Retina (tissue), 1 donor: ENCODE measurements around the gene EGFLAM.

ENCODE experiments used
- DNase-seq: peaks from one replicate; pipeline ENCODE4 v3.0.0-alpha.2; 2016

Gene EGFLAM

DNA sequence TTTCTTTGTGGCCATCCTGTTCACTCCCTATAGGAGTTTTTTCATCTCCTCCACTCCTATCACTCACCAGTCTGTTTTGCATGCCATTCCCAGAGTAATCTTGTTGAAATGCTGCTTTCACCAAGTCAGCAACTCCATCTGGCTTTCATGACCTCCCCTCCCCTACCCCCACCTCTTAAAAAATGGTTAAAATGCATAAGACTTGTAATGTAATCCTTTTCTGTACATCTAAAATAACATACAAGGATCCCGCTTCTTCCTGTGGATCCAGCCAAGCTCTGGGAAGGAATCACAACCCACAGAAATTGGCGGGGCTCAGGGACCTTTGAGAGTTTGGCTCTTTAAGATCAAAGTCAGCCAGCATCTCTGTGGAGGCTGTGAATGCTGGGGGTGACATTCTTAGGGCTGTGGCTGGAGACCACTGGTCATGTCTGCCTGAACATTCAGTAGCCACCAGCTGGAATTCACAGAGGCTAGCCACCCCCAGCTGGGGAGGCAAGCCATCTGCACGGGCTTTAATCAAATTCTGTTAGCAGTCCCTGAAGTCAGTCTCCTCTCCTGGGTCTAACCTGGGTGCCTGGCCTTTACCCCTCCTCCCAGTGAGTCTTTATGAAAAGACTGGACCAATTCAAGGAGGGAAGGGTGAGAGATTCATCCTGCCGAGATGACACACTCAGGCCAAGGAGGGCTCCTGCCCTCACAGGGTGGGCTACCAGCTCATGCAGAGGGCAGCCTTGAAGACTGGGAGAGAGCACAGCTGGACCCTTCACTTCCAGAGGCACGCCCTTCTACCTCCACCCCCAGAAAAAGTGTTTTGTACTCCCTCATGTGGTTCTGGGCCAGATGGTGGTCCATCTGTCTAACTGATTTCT is 165.2 kb downstream of the EGFLAM start:
- peak; percentile 16 for DNase-seq

DNA sequence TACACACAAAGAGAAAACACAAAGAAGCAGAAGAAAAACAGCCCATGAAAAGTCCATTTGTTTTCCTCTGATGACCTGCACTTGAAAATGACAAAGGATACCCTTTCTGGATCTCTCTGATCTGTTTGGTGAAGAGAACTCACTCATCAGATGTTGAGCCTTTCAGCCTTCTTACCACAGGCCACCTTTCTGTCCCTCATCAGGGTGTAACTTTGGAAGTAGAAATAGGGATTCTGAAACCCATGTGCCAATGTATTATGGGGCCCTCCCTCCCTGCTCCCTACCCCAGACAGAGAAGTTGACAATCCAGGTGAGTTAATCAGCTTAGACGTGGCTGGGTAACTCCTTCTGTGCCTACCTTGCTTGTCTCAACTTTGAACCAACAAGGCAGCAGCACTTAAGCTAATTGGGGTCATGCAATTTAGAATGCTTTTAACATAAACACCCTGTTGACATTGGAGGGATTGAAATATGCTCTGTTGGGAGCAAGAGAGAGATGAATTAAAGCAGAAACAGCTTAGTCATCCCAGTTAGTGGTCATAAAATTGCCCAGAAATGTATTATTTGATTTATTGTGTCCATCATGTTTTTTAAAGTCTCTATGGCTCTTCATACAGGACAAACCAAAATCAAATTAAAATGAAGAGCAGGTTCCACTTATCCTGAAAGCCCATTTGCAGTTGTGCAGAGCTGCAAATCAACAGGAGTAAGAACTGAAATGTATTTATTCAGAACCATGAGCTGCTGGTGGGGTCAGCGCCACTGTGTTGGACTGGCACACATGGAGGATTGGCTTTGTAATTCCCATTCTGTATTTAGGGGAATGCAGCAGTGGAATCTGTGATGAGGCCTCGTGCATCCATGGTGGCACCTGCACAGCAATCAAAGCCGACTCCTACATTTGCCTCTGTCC is 166.0 kb downstream of the EGFLAM start:
- no peak for DNase-seq

DNA sequence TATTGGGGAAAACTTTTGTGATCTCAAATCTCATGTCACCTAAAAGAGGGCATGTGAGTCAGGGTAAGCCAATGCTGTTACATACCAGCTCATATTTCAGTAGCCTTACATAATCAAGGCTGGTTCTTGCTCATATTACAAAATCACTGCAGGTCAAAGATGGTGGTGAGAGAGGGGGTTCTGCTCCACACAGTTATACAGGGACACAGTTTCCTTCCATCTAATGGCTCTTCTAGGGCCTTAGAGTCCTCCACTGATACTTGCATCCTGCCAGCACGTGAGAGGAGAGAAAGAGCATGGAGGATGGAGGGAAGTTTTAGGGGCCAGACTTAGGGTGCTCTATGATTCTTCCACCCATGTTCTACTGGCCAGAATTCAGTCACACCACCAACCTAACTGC is 168.1 kb downstream of the EGFLAM start:
- DNase-seq, result no peak

DNA sequence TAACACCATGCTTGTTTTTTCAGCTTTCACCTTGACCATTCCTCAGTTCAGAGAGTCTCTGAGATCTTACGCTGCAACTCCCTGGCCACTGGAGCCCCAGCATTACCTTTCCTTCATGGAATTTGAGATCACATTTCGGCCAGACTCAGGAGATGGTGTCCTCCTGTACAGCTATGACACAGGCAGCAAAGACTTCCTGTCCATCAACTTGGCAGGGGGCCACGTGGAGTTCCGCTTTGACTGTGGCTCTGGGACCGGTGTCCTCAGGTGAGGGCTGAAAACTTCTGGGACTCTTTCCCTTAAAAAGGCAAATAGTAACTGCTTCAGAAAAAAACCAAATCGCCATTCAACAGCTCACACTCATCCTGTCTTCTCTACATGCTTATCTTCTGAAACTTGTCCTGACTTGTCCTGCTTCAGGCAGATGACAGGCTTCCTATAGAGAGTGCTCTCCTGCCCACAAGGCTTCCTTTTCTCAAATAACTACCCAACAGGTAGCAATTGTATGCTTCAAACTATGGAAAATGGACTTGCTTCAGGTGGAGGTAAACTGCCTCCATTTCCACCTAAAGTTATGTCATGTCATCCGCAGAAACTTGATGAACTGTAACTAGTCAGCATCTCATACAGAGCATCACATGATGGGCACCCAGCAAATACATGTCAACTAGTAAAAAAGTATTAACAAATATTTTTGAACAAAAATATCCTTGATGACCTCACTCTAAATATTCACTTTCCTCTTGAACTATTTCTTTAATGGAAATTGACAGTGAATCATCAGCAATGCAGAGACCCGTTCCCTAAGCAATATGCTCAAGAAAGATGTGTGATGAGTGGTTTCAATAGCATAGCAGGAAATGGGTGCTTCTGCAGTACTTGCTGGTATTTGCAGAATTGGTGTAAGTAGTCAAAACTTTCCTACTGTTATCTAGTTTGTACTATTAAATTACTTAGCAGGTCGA is 168.9 kb downstream of the EGFLAM start:
- no peak for DNase-seq

DNA sequence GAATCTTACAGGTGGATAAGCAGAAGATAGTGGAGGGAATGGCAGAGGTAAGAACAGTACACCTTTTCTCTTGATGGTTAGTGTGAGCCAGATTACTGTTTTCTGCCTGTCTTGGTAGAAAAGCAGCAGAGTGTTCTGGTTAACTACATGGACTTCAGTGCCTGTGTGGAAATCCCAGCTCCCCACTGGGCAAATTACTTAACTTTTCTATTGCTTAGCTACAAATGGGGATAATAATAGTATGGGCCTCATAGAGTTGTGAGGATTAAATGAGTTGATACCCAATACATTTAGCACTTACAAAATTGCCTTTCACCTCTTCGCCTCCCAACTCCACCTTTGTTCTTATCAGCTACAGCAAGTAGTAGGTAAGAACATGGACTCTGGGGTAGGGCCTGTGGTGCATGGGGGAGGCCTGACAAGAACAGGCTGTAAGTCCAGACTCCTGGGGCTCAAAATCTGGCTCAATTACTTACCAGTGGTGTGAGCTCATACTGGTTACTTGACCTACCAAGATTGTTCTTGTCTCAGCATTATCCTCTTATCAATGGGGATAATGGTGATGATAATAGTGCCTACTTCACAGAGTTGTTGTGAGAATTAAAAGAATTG is 173.0 kb downstream of the EGFLAM start:
- DNase-seq, result no peak

DNA sequence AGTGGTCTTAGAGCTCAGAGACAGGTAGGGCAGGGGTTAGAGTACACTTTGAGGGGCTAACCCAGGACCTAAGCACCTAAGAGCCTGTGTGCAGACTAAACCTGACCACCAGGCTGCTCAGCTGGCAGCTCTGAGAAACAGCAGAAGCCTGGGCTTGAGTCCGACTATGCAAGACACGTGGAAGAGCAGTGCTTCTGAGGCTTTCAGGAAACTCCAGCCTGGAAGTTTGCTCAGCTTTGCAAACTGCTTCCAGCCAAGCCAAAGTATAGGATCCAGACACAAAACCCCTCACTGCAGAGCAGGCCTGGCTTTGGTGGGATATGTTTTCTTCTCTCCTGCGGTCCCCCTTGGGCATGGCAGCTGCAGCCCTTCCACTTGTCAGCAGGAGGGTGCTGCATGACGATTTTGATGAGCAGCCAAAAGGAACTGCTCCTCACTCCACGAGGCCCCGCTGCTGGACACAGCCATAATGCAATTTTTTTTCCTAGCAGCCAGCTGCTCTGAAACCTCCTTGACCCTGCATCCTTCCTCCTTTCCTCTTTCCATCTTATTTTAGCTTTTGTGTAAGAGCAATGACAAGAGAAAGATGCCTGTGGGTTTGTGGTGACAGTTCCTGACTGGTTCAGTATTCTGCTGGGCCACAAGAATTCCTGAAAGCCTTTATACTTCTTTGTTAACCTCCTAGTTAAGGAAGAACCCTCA is 175.0 kb downstream of the EGFLAM start:
- DNase-seq, result peak; percentile 24

DNA sequence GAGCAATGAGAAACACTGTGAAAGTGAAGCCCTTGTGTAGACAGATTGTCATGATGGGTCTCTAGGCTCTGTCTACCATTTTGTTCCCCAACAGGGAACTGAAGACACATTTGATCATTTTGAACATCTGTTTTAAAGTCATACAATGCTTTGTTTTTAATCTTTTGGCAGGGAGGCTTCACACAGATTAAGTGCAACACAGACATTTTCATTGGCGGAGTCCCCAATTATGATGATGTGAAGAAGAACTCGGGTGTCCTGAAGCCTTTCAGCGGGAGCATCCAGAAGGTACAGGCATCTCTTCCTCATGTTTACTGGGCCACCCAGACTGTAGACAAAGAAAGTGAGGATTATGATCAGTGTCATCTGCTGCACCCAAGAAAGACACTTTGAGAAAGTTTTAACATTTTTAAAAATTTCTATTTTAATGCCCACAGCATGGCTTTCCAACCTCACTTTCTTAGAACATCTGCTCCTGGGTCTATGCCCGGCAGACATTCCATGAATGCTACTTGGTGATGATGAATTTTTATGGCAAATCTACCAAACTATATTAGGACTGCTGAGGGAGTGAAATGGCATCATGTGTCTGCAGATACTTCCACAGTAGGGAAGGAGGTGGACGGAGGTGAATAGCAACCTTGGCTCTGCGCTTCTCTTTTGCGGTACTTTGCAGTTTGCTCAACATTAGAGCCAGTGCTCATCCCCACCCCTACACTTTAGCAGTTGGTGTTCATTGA is 176.8 kb downstream of the EGFLAM start:
- DNase-seq, result no peak

DNA sequence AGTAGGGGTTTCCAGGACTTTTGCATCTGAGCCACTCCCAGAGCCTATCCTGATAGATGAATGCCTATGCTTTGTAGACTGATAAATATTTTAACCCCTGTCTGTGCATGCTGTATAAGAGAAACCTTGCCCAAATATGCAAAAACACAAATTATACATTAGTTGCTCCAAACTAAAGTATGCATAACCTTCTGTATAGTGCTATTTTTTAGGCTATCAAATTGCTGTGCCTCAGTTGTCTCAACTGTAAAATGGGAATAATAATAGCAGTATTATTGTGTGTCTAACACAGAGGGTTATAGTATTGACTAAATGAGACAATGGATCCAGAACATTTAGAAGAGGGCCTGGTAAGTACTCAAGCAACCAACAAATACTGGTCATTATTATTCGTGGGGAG is 180.4 kb downstream of the EGFLAM start:
- DNase-seq, result no peak

DNA sequence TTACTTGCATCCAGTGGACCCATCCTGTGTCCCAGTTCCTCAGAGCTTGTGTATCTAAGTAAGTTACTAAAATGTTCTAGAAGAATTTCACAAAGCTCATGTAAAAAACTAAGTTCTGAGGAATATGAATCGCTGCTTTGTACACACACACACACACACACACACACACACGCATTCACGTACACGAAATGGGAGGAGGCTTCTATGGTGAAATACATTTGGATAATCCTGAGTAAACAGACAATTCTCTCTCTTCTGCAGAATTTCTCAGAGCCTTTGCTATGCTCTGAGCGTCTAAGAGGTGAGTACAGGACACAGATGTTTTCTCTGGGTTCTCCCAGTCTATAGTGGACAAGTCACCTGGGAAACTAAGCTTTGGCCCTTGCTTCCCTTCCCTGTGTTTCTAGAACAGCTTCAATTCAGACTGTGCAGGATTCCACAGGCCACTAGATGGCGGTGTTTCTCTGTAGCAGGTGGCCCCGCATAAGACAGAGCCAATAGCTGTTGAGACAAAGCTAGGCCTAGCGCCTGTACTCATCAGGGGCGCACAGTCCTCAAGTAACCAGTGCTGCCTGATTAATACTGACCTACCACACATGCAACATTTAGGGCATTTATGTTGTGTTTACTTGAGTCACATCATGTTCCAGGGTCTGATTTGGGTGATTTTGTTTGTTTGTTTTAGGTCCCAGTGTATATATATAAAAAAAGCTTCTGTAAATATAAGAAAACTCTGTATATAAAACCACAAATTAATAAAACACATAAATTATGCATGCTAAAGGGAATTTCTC is 183.3 kb downstream of the EGFLAM start:
- peak; percentile 82 for DNase-seq

DNA sequence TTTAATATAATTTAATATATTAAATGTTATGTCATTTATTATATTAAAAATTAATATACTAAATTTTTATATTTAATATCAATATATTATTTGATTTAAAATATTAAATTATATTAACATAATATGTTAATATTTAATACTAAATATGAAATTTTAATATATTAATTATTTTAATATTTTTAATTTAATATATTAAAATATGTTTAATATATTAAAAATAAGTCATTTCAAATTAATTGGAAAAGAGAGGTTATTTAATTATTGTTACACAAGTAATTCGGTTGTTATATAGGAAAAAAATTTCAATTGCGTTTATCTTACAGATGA is 183.9 kb downstream of the EGFLAM start:
- DNase-seq, result no peak

DNA sequence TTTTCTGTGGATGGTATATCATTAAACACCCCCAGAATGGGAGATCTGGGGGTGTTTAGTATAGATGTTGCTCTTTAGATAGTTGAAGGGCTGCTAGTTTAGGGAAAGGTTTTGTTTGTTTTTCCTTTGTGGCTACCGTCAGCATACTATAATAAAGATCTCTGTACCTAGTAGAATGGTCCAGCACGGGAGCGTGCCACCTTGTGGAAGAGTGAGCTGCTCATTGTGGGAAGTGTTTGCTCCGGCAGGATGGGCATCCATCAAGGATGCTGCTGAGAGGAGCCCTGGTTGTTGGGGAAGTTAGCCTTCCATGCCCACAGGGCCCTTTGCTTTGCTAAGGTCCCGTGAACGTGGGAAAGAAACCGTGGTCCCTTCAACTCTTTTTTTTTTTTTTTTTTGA is 185.0 kb downstream of the EGFLAM start:
- DNase-seq, result no peak

DNA sequence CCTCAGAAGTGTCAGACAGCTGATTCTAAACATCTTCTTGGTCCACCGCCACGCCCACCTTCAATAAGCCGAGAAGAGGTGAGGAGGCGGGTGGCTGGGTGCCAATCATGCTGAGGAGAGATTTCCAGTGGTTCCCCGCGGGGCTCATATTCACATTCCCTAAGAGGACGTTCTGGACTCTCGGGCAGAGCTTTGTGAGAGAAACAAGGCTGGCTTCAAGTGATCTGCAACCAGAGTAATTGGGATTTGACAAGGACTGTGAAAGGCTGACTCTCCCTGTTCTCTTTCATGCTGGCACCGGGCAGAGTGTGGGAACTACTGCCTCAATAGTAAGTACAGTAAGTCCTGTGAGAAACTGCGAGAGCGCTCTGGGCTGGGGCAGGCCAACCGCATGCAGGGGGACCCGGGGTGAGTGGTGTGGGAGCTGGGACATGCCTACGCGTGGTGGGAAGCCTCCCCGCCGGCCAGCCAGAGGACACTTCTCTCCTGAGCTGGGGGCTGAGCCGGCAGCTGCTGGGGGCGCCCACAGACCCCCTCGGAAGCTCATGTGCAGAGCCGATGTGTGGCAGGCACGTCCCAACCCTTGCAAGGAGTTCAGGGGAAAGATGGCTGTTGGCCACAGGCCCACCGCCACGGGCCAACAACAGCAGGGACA is 187.1 kb downstream of the EGFLAM start:
- DNase-seq, result no peak

DNA sequence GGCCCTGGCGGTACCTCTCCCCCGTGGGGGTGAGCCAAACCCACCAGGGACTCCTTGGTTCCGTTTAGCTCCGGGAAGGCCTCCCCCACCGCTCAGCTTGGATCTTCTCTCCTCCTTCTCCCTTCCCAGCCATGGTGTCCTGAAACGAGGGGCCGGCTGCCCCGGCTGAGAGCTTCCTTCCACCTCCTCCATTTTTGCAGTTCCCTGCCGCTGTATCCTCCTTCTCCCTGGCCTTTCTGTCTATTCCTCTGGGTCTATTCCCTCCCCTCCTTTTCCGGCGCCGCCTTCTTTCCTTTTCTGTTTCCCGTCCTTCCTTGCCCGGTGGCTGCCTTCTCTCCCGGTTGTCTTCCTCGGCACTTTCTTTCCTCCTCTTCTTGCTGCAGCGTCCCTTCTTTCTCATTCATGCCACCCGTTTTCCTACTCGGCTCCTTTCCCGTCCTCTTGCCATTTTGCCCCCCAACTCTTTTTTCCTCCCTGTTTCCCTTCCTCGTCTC is 187.7 kb downstream of the EGFLAM start:
- no peak for DNase-seq

DNA sequence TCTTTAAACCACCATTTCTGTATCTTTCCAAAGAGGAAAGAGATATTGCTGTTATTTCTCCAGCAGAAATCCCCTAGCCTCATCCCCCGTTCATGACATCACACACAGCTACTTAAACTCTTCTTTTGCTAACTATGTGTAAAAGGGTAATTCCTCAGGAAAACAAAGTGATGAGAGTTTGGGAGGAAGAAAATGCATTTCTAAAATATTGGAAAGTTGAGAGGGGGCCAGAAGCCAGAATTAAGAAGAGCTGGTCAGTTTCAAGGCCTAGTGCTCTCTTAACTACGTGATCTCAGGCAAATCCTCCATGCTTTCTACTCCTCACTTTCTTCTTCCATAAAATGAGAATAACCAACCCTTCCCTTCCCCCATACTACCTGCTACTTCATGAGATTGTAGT is 188.7 kb downstream of the EGFLAM start:
- DNase-seq, result no peak

DNA sequence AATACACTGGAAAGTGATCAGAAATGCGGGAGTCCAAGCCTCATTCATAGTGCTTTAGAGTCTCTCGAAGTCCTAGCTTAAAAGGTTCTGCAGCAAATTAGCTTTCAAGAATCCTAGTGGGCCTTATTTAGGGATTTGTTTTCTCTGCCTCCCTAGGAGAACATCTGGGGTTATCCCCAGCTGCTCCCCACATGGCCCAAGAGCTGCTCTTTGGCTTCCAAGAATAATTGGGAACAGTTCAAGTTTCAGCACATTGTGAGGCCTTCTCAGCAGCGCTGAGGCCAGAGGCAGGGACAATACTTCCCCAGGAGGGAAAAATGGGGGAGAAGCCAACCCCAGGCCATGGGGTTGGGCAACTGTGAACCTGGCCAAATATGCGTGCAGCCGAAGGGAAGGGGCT is 189.4 kb downstream of the EGFLAM start:
- DNase-seq, result no peak

DNA sequence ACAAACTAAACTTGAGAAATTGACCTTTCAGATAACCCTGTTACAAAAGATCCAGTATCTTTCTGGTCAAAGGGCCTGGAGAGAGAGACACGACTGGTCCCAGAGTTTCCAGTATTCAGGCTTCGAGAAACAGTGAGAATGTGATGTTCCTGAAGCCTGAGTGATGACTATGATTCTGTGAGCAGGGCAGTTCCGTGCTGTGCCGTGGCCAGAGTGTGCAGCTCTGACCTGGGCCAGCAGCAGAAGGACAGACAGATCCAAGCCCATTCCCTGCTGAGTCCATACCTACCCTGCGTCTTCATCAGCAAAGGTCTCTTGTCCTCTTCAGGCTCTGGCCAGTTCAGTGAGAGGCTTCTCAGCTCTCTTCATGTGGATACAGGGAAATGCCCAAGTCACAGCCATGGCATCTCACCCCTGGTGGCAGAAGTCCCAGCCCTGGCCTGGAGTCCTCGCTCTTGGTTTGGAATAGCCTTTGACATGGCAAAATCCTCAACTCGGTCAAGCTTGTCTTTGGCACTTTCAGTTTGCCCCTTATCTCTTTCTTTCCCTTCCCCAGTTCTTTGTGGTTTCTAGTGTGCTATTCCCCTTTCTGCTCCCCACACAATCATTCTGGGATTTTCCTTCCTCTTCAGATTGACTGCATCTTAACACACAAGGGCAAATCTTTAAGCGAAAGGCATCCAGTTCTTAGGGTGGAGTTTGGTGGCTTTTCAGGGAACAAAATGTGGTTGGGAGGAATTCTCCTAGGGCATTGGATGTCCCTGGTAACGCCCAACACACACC is 190.4 kb downstream of the EGFLAM start:
- DNase-seq, result no peak

DNA sequence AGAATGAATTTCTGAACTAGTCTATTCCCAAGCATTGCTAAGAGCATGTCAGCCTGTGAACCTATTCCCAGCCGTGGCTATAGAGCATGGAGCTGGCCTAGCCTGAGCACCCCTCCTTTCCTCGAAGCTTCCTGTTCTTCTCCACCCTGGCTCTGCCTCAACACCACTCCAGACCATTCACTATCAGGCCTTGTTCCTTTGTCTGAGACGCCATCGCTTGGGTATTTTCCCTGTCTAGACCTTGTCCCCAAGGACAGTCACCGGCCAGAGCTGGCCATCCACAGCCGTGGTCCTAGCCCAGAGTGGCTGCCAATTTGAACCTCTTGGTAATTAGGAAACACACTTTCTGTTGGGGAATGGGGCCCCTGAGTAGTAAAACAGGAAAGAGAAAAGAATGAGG is 192.3 kb downstream of the EGFLAM start:
- no peak for DNase-seq

DNA sequence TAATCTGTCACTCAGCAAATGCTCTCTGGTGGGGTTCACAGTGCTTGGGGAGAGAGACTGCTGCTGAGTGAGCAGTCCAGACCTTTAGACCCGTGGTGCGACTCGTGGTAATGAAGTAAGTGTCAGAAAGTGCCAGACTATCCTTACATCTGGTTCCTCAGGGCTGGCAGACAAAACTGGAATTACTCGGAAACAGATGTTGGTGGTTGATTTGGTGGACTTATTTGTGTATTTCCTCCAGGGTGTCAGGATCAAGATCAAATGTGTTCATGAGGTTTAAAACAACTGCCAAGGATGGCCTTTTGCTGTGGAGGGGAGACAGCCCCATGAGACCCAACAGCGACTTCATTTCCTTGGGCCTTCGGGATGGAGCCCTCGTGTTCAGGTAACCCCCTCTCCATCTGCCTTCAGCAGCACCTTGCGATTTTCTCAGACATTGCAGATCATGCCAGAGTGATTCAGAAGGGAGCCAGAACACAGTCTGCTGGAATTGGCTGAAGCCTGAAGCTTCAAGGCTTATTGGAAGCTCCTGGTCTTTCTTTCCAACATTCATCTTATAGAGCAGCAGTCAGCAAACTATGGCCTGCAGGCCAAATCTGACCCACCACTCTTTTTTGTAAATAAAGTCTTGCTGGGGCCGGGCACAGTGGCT is 192.8 kb downstream of the EGFLAM start:
- DNase-seq, result no peak
